Activated naive CD4-positive, alpha-beta T cell treated with anti-CD3 and anti-CD28 coated beads, Interleukin-2, amount 50 U/mL, for 16 hours (primary cell): ENCODE data around the gene RDH8.

ENCODE experiments used
- DNase-seq: peaks from one replicate; pipeline ENCODE4 v3.0.0-alpha.2; 2020

Gene RDH8

GRCh38 chr19:10013316-10013715 is at the start of gene RDH8:
Gene RDH8 (plus strand): TSS chr19:10013483. CDS start chr19:10013498, 15 bp downstream.
- DNase-seq, result no peak

- no peak for DNase-seq
These were observed 47.3 kb upstream of the RDH8 start for GRCh38 chr19:9966024-9966423.

GRCh38 chr19:9966448-9966847 is 46.8 kb upstream of the RDH8 start:
- DNase-seq, result no peak

- DNase-seq, result no peak
These were observed 46.0 kb upstream of the RDH8 start for GRCh38 chr19:9967326-9967725.

- no peak for DNase-seq
These were observed 44.2 kb upstream of the RDH8 start for GRCh38 chr19:9968820-9969687.

- no peak for DNase-seq
These were observed 43.7 kb upstream of the RDH8 start for GRCh38 chr19:9969688-9969975.

GRCh38 chr19:9970481-9970880 is 42.8 kb upstream of the RDH8 start:
- DNase-seq, result no peak

- DNase-seq, result no peak
These were observed 42.0 kb upstream of the RDH8 start for GRCh38 chr19:9971166-9971897.

- DNase-seq, result no peak
These were observed 41.2 kb upstream of the RDH8 start for GRCh38 chr19:9972103-9972502.

GRCh38 chr19:9981406-9982260 is 31.6 kb upstream of the RDH8 start:
- no peak for DNase-seq

- DNase-seq, result no peak
These were observed 26.4 kb upstream of the RDH8 start for GRCh38 chr19:9986787-9987281.

- DNase-seq, result no peak
These were observed 23.8 kb upstream of the RDH8 start for GRCh38 chr19:9989504-9989903.

GRCh38 chr19:9991425-9992191 is 21.7 kb upstream of the RDH8 start:
- no peak for DNase-seq

GRCh38 chr19:9995084-9995483 is 18.2 kb upstream of the RDH8 start:
- no peak for DNase-seq

- DNase-seq, result no peak
These were observed 17.3 kb upstream of the RDH8 start for GRCh38 chr19:9995999-9996398.

GRCh38 chr19:9996541-9996940 is 16.7 kb upstream of the RDH8 start:
- DNase-seq, result no peak

GRCh38 chr19:10000171-10000826 is 13.0 kb upstream of the RDH8 start:
- DNase-seq, result peak; percentile 67

- no peak for DNase-seq
These were observed 11.4 kb upstream of the RDH8 start for GRCh38 chr19:10001899-10002298.

- DNase-seq, result no peak
These were observed 10.0 kb upstream of the RDH8 start for GRCh38 chr19:10003271-10003670.

- DNase-seq, result no peak
These were observed 8.7 kb upstream of the RDH8 start for GRCh38 chr19:10004617-10005016.

GRCh38 chr19:10005632-10006334 is 7.5 kb upstream of the RDH8 start:
- DNase-seq, result no peak
